ENCODE measurements around the gene PSD4.

- no peak for TF ChIP-seq CTCF (conservative IDR thresholded peaks at IDR 0.05; ENCODE audit: low read depth, low read length)
- no peak for TF ChIP-seq EZH2 (IDR thresholded peaks at IDR 0.05; ENCODE audit: borderline replicate concordance, low read depth, low read length, poor library complexity, severe bottlenecking)
Observed at GRCh38 chr2:113174376-113174750, 592 bp downstream of the PSD4 start.
